ENCODE measurements around the gene COX4I1.

The COX4I1 gene

DNA sequence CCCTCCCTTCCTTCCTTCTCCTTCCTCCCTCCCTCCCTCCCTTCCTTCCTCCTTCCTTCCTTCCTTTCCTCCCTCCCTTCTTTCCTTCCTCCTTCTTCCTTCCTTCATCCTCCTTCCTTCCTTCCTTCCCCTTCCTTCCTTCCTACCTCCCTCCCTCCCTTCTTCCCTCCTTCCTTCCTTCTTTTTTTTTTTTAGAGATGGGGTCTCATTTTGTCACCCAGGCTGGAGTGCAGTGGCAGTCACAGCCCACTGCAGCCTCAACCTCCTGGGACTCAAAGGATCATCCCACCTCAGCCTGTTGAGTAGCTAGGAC lies 44.6 kb downstream of the COX4I1 start:
- DNase-seq: no peak

GRCh38 chr16:85844786-85845185 lies 45.3 kb downstream of the COX4I1 start:
- DNase-seq: no peak

DNA sequence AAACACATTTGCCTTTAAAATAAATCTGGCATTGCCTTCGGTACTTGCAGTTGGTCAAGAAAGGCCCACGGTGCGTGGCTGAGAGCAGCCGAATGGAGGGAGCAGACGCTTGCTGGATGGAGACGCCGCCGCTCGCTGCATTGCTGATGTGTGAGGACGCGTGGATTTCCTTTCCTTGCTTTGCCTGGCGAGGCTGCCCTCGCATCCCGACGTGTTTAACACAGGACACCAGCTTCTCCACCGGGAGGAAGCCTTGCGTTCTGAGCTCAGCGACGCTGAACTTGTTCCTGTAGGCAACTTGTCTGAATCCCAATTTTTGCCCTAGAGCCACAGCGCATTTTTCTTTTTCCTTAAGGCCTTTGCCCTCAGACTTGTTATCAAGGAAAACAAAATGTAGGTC lies 45.8 kb downstream of the COX4I1 start:
- DNase-seq: no peak

DNA sequence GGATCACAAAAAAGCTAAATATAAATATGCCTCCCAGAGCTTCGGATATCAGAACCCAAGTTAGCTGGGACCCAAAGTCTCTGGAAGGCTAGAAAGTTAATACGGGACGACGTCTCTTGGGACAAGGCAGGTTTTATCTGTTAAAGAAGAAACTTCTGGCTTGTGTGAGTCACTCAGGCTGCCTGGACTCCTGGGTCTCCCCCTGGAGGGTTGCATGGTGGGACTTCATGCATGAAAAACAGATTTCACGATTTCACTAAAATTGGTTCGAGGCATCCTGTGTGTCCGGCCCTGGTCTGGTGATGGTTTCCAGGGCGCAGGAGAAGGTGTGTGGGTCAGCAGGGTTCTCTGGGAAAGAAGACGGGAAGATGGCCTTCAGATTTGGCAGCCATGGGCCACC lies 47.0 kb downstream of the COX4I1 start:
- no peak for DNase-seq

- no peak for DNase-seq
Measured at GRCh38 chr16:85847036-85847435, 47.5 kb downstream of the COX4I1 start.

DNA sequence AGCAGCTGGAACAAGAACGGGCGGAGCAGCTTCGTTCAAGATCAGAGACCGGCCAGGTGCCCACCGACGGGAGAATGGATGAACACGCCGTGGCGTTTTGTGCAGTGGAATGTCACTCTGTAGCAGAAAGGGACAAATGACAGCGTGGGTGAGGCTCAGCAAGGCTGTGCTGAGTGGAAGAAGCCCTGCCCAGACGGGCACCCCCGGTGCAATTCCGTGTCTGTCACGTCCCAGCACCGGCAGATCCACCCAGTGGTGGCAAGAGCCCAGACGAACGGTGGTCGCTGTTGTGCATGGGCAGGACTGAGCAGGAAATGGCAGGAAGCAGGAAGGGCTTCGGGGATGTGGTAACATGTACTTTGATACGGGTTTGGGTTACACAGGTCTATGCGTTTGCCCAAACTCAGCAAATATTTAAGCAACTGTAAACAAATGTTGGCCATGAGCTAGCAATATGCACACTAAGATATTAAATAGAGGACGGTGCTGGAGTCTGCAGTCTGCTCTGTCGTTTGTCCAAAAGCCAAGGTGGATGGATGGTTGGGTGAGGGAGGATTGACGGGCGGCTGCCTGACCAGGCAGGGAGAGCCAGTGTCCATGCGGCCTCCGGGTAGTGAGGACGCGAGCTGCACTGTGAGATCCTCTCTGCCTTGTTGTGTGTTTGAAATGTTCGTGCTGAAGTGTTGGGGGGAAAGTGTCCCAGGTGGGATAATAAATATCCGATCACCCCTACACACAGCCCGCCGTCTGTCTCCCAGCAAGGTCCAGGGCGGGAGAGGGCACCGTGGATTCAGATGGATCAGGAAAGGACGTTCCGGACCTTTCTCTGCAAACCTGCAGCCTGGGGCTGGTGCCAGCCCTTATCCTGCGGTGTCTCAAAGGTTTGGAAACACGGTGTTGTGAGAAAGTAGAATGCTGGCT lies 48.4 kb downstream of the COX4I1 start:
- DNase-seq: no peak

DNA sequence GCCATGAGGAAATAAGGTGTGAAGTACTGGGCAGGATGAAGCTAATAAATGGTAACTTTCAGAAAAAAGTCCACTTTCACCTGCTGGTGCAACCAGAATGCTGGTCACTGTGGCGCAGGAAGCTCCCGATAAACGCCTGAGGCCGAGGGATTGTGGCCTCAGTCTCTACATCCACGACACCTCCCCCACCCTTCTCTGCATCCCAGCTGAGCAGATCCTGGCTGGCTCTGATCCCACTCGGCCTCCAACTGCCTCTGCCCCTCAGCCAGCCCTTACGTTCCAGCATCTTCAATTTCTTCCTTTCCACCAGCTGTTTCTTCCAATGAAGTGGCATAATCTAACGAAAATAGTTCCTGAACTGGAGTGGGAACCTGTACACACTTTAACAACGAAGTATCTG lies 49.5 kb downstream of the COX4I1 start:
- no peak for DNase-seq

- no peak for DNase-seq
Measured at GRCh38 chr16:85849388-85849787, 49.9 kb downstream of the COX4I1 start.

DNA sequence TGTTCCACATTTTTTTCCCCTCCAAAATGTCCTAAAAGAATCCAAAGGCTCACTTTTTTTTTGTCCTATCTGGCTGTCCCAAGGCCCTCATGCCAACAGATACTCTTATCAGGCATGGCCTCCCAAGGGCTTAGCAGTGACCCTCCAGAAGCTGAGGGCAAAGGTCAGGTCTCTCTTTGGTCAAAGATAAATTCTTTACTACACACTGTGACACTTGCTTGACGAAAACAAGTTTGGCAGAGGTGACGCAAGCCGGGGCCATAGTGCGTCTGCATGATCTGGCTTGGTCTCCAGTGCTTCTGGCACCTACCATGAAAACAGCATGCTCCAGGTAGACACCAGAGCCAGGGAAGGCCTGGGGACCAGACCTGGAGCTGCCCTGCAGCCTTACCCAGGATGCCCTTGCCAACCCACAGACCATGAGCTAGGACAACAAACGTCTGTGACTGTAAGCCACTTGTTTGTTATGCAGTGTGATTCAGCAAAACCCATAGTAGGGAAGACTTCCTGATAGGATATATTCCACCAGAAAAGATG lies 50.9 kb downstream of the COX4I1 start:
- no peak for DNase-seq

GRCh38 chr16:85851034-85851785 lies 51.7 kb downstream of the COX4I1 start:
- no peak for DNase-seq

DNA sequence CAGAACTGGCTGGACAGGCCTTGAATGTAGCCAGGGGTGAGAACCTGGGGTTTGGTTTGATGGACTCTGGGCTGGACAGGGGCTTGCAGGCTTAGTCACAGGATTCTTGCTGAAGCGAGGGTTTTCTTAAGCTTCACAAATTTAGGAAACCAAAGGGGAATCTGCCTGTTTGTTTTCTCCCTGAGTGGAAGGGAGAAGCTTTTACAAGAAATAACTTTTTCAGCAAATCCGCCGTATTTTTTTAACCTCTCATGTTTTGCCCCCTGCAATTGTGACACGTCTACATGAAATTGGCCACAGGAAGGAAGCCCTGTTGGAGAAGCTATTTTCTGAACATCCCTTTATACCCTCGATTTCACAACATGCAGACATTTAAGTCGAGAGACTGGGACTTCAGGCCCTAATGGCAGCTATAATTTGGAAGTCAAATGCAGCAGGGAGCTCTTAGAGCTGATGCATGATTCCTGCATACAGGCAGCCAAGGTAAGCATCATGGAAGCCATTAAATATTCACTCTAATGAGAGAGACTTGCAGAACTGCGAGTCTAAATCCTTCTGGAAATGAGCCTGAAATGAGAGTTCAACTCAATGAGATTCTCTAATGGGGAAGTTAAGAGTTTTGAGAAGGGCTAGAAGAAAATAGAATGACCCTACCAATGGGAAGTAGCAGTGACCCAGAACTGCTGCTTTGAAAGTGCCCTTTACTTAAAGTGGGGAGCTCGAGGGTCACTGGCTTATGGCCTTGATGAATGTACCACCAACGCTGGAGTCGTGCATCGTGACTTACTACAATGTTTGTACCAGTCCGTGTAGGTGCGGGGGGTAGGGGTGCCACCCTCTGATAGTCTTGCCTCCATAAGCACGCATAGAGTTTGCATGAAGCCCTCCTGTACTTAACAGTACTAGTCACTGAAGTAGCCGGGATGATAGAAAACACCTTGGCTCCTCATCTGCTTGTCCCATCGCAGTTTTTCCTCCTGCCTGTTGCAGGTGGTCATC lies 54.4 kb downstream of the COX4I1 start:
- DNase-seq: no peak

DNA sequence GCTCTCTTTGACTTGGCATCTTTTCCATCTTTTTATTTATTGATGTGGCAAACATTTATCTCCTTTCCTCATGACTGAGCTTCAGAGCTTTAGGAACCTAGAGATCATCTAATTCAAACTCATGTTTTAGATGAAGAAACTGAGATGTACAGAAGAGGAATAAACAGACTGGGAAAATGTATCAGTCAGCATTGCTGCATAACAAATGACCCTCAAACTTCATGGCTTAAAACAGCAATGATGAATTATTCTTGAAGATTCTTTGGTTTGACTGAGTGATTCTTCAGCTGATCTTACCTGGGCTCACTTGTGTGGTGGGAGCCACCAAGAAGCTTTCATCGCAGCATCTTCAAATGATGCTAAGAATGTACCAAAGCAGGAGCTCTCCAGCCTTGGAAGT lies 55.4 kb downstream of the COX4I1 start:
- no peak for DNase-seq

GRCh38 chr16:85856079-85856478 lies 56.6 kb downstream of the COX4I1 start:
- DNase-seq: no peak

DNA sequence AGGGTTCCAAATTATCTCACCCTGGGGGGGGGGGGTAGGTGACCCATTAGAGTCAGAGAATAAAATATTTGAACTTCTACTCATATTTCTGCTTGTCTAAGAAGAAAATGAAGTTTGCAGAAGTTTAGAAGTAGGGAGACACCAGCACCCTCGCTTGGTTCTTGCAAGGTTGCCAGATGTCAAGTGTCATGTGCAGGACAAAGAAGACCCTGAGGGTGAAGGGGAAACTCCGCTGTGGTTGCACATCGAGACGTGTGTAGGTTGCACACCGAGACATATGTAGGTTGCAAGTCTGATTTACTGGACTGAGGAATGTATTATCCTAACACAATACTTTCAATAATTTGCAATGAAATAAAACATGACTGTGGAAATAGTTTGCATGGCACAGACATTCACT lies 57.1 kb downstream of the COX4I1 start:
- no peak for DNase-seq

Data from amniotic stem cell (primary cell).